ENCODE measurements around the gene CAP1.

DNA sequence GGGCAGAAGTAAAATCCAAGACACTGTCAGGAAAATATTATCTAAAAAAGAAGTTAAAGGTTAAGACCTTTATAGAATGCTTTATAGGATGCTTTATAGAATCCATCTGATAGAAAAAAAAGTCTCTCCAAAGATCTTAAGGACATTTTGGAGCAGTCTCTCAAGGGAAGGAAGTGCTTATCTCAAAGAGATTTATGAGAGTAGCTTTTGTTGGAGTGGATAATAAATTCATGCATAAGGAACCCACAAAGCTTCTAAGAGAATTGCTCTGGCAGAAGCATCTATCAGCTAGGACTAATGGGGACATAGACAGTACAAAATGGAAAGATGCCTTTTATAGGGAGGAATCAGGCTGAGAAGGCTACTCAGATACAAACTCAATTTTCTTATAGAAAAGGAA is 12.9 kb upstream of the CAP1 start:
- TF ChIP-seq, protein P1, sequence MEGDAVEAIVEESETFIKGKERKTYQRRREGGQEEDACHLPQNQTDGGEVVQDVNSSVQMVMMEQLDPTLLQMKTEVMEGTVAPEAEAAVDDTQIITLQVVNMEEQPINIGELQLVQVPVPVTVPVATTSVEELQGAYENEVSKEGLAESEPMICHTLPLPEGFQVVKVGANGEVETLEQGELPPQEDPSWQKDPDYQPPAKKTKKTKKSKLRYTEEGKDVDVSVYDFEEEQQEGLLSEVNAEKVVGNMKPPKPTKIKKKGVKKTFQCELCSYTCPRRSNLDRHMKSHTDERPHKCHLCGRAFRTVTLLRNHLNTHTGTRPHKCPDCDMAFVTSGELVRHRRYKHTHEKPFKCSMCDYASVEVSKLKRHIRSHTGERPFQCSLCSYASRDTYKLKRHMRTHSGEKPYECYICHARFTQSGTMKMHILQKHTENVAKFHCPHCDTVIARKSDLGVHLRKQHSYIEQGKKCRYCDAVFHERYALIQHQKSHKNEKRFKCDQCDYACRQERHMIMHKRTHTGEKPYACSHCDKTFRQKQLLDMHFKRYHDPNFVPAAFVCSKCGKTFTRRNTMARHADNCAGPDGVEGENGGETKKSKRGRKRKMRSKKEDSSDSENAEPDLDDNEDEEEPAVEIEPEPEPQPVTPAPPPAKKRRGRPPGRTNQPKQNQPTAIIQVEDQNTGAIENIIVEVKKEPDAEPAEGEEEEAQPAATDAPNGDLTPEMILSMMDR (IDR thresholded peaks at IDR 0.05) = no peak
- TF ChIP-seq POLR2A (IDR thresholded peaks at IDR 0.05) = no peak

Measured in testis (tissue), 2 donors.